ENCODE measurements around the gene MYOM3. TPM values are rescaled to one million over a fixed set of nuclear protein-coding genes. Genes with fewer than 3 reads are reported as not detected.

Gene MYOM3
- total RNA-seq, 1 donor from 2014 or later, result 0.29 TPM

DNA sequence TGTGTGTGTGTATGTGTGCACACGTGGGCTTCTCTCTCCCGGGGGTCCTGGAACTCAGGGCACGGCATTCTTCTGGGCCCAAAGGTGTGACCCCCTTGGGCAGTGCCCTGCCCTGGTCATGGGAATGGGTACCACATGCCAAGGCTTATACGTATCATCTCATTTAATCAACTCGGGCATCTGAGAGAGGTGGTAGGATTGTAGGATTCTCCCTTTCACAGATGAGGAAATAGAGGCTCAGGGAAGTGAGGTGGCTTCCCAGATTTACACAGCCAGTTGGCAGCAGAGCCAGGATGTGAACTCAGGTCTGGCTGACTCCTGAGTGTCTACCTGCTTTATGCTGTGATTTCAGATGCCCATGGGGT, 15.2 kb downstream of the MYOM3 start:
- Mint-ChIP-seq H3K4me3 (no peak overlapping the region), H3K27ac (no peak overlapping the region), H3K36me3 (no peaks in the 10 kb centered on the region), H3K27me3 (ENCODE audit: low read depth) (peaks cover 2% of the 10 kb centered on the region), H3K9me3 (no peaks in the 10 kb centered on the region), H3K4me1 (peaks cover 5% of the 10 kb centered on the region)
- DNase-seq (ENCODE audit: low spot score in 2 of 2, unreplicated experiment in 2 of 2), result no peak
- TF ChIP-seq, protein P1, sequence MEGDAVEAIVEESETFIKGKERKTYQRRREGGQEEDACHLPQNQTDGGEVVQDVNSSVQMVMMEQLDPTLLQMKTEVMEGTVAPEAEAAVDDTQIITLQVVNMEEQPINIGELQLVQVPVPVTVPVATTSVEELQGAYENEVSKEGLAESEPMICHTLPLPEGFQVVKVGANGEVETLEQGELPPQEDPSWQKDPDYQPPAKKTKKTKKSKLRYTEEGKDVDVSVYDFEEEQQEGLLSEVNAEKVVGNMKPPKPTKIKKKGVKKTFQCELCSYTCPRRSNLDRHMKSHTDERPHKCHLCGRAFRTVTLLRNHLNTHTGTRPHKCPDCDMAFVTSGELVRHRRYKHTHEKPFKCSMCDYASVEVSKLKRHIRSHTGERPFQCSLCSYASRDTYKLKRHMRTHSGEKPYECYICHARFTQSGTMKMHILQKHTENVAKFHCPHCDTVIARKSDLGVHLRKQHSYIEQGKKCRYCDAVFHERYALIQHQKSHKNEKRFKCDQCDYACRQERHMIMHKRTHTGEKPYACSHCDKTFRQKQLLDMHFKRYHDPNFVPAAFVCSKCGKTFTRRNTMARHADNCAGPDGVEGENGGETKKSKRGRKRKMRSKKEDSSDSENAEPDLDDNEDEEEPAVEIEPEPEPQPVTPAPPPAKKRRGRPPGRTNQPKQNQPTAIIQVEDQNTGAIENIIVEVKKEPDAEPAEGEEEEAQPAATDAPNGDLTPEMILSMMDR (IDR thresholded peaks at IDR 0.05; ENCODE audit: unreplicated experiment), result no peak

DNA sequence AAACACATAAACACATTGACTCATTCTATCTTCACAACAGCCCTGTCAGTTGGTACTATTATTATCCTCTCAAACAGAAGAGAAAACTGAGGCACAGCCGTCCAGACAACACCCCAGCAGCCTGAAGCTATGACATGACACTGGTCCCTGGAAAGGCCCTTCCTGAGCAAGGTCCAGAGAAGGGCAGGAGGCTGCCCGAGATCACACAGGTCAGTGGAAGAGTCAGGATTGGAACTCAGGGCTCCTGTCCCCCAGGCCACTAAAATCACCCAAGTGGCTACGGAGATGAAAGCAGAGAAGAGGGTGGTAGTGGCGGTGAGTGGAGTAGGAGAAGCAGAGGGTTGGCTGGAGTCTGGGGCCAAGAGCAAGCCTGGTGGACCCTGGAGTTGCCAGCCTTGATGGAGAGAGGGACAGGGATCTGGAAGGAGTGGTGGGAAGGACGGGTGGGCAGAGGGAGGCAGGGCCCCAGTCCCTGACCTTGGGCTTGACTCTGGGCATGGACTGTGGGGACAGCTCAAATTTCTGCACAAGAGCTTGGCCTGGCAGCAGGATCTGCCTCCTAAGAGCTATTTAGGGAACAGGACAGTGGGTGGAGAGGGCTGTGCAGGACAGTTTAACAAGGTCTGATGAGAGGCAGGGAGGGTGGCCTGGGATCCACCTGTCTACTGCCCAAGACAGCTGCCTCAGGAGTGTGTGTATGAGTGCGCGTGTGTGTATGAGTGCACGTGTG, 15.8 kb downstream of the MYOM3 start:
- no peak overlapping the region for H3K27ac Mint-ChIP-seq

DNA sequence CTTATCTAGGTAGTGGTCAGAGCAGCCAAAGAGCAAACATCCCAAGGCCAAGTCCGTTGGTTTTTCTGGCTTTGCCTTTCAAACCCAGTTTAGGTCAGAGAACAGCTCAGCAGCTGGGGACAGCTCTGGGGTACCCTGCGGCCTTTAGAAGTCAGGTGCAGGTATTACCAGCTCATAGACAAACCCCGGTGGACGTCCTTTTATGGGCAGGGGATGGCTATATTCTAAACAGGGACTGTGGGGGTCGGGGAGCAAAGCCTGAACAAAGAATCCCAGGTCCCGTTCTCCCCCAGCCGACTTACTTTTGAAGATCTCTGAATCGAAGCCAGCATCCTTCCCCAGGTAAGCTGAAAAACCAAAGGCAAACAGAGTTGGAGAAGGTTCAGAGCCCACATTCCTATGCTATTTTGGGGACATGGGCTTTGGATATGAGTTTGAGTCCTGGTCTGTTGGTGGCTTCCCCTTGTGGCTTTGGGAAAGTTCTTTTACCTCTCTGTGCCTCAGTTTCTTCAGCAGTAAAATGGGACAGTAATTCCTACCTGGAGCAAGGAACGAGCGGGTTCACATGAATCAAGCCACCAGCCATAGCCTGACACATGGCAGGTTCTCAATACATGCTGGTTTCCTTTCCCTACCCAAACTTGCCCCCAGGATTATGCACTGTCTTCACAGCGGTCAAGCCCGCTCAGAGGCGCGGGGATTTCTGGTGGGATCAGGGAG, 16.6 kb downstream of the MYOM3 start:
- Mint-ChIP-seq H3K36me3 (no peaks in the 10 kb centered on the region), H3K9me3 (no peaks in the 10 kb centered on the region), H3K27me3 (ENCODE audit: low read depth) (peaks cover 2% of the 10 kb centered on the region), H3K4me3 (no peak overlapping the region), H3K4me1 (peaks cover 5% of the 10 kb centered on the region), H3K27ac (no peak overlapping the region)
- TF ChIP-seq, protein P1 (IDR thresholded peaks at IDR 0.05; ENCODE audit: unreplicated experiment), result no peak
- no peak for DNase-seq (ENCODE audit: low spot score in 2 of 2, unreplicated experiment in 2 of 2)

More for the DNA sequence above, 15.8 kb downstream of the MYOM3 start:
- no peaks in the 10 kb centered on the region for H3K9me3 Mint-ChIP-seq
- no peak overlapping the region for H3K4me3 Mint-ChIP-seq
- DNase-seq (ENCODE audit: low spot score in 2 of 2, unreplicated experiment in 2 of 2), result no peak
- TF ChIP-seq, protein P1 (IDR thresholded peaks at IDR 0.05; ENCODE audit: unreplicated experiment), result no peak
- peaks cover 5% of the 10 kb centered on the region for H3K4me1 Mint-ChIP-seq
- no peaks in the 10 kb centered on the region for H3K36me3 Mint-ChIP-seq
- H3K27me3 Mint-ChIP-seq (ENCODE audit: low read depth), result peaks cover 2% of the 10 kb centered on the region

DNA sequence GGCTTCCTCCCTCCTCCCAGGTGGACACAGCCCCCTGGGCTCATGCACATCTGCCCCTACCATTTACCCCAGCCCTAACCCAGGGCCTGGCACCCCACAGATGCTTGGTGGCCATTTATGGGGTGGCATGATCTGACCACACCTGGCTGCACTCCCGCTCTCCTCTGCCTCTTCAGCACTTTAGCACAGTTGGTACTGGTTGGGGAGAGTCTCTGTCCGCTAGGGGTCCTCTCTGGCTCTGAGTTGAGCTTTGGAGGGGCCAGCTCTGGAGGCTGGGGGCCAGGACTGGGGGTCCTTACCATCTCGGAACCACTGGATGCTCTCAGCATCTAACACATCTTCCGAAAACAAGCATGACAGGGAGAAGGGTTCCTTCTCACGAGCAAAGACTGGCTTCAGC, 17.4 kb downstream of the MYOM3 start:
- no peaks in the 10 kb centered on the region for H3K36me3 Mint-ChIP-seq
- DNase-seq (ENCODE audit: low spot score in 2 of 2, unreplicated experiment in 2 of 2), result no peak
- H3K27me3 Mint-ChIP-seq (ENCODE audit: low read depth), result peaks cover 2% of the 10 kb centered on the region
- no peaks in the 10 kb centered on the region for H3K9me3 Mint-ChIP-seq
- H3K4me1 Mint-ChIP-seq, result peaks cover 10% of the 10 kb centered on the region
- no peak overlapping the region for H3K27ac Mint-ChIP-seq
- no peak overlapping the region for H3K4me3 Mint-ChIP-seq
- TF ChIP-seq, protein P1 (IDR thresholded peaks at IDR 0.05; ENCODE audit: unreplicated experiment), result no peak

DNA sequence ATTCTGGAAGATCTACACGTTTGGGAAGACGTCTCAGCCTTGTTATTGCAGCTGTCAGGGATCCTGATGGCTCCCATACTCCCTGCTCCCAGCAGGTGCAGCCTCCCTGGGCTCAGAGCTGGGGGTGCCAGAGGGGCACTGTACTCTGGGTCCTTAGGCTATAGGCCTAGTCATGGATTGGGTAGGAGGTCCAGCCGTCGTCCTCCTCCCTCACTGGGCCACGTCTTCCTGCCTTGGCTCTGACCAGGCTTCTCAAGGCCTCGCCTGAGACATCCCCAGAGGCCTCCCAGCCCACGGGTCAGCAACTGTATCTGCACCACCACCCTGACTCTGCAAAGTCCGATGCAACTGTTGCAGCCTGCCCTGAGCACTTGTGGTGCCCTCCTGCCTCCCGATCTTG, 18.2 kb downstream of the MYOM3 start:
- Mint-ChIP-seq H3K27ac (no peak overlapping the region), H3K4me1 (peaks cover 5% of the 10 kb centered on the region), H3K4me3 (no peak overlapping the region), H3K27me3 (ENCODE audit: low read depth) (peaks cover 2% of the 10 kb centered on the region), H3K9me3 (no peaks in the 10 kb centered on the region), H3K36me3 (no peaks in the 10 kb centered on the region)
- DNase-seq (ENCODE audit: low spot score in 2 of 2, unreplicated experiment in 2 of 2), result no peak
- TF ChIP-seq, protein P1 (IDR thresholded peaks at IDR 0.05; ENCODE audit: unreplicated experiment), result no peak

Data from mesothelial cell of epicardium (in vitro differentiated cells).